Endodermal cell (in vitro differentiated cells): Measurements from ENCODE around the gene ME3. TPM values are rescaled to one million over a fixed set of nuclear protein-coding genes. Genes with fewer than 3 reads are reported as not detected.
"Not testable (repeated sequence)": the region's sequence is repeated elsewhere in the genome, so short reads cannot be mapped to it uniquely, and the experiment has no call there.

ENCODE experiments used
- DNase-seq: peaks from one replicate; pipeline ENCODE4 v3.0.0-alpha.2; 2017
- H3K27ac ChIP-seq: 2 replicates; pipeline ENCODE4 v1.5.1; 2013; ENCODE audit warnings: mild to moderate bottlenecking, low read depth, low read length, moderate library complexity
- H3K27me3 ChIP-seq: 2 replicates; pipeline ENCODE4 v1.6.1; 2013; ENCODE audit warnings: mild to moderate bottlenecking, low read length, moderate library complexity; ENCODE audit not compliant: insufficient read depth, control insufficient read depth, poor library complexity, severe bottlenecking
- H3K36me3 ChIP-seq: 2 replicates; pipeline ENCODE4 v1.7.0; 2013; ENCODE audit warnings: mild to moderate bottlenecking, low read length, moderate library complexity; ENCODE audit not compliant: control insufficient read depth, insufficient read depth
- H3K4me1 ChIP-seq: one replicate; pipeline ENCODE4 v1.7.0; 2013; ENCODE audit warnings: low read length; ENCODE audit not compliant: control insufficient read depth, insufficient read depth
- H3K4me3 ChIP-seq: 2 replicates; pipeline ENCODE4 v1.5.1; 2013; ENCODE audit warnings: mild to moderate bottlenecking, low read length, moderate library complexity
- H3K9ac ChIP-seq: 2 replicates; pipeline ENCODE4 v1.6.1; 2013; ENCODE audit warnings: mild to moderate bottlenecking, low read length, moderate library complexity; ENCODE audit not compliant: poor library complexity, severe bottlenecking; ENCODE audit errors: extremely low read depth
- H3K9me3 ChIP-seq: 2 replicates; pipeline ENCODE4 v1.6.1; 2013; ENCODE audit warnings: mild to moderate bottlenecking, low read length, moderate library complexity; ENCODE audit not compliant: control insufficient read depth
- H3K27ac Mint-ChIP-seq: 2 replicates; pipeline ENCODE4 v1.8.0; 2020; ENCODE audit warnings: mixed read lengths
- H3K27me3 Mint-ChIP-seq: 2 replicates; pipeline ENCODE4 v1.8.0; 2021; ENCODE audit warnings: mild to moderate bottlenecking, mixed read lengths; ENCODE audit not compliant: insufficient read depth
- H3K36me3 Mint-ChIP-seq: 2 replicates; pipeline ENCODE4 v1.8.0; 2020; ENCODE audit warnings: low read depth, mixed read lengths
- H3K4me1 Mint-ChIP-seq: 2 replicates; pipeline ENCODE4 v1.8.0; 2020; ENCODE audit warnings: mixed read lengths
- H3K4me3 Mint-ChIP-seq: 2 replicates; pipeline ENCODE4 v1.8.0; 2020; ENCODE audit warnings: mild to moderate bottlenecking, moderate library complexity, mixed read lengths
- H3K9me3 Mint-ChIP-seq: 2 replicates; pipeline ENCODE4 v1.8.0; 2020; ENCODE audit warnings: mild to moderate bottlenecking, mixed read lengths
- WGBS, 2 experiments: methylation state at CpG; one replicate each; pipeline versions ENCODE4 v1.1.5 to v1.1.7; 2013; ENCODE audit warnings: missing lambda C conversion rate in 2 of 2, mixed read lengths in 1 of 2; ENCODE audit not compliant: insufficient coverage in 1 of 2, insufficient read length in 1 of 2; 5-methylcytosine and 5-hydroxymethylcytosine counted together
- total RNA-seq, 2 donors: library from RNA; stranded (reverse); fragmentation: NEBNext Ultra II Directional in 1 of 2; extraction: Animal tissue kit (Norgen Biotek cat#: 25700) in 1 of 2; gene quantifications; 2 replicates in 1 of 2; 3 replicates in 1 of 2; pipeline ENCODE4 v1.2.1, GENCODE V29; 2021
- TF ChIP-seq, protein P1 (sequence below): fragments of 200-600 bp; sonication (generic); conservative IDR thresholded peaks from 2 replicates; pipeline ENCODE4 v1.5.0; 2021; ENCODE audit warnings: antibody characterized with exemption, mild to moderate bottlenecking

Gene ME3
- total RNA-seq, 2 donors from 2014 or later = 1.2 to 1.3 TPM

DNA sequence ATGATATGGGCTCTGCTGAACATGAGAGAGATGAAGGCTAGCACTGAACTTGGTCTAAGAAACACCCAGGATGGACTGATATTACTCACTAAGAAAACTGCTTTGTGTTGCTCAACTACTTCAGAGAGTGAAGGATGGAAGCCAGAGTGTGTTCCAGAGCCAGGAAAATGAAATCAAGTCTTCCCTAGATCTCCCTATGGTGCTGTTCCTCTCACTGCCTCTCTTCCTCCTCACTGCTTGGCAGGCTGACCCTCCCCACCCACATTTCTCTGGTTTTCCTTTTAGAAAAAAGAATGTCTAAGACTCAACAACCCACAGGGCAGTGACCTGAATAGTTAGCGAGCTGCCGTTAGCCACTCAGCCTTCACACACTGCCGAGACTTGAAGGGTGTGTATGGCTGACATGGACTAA, 232.1 kb downstream of the ME3 start:
- H3K4me3 ChIP-seq = no peak overlapping the region
- TF ChIP-seq, protein P1, sequence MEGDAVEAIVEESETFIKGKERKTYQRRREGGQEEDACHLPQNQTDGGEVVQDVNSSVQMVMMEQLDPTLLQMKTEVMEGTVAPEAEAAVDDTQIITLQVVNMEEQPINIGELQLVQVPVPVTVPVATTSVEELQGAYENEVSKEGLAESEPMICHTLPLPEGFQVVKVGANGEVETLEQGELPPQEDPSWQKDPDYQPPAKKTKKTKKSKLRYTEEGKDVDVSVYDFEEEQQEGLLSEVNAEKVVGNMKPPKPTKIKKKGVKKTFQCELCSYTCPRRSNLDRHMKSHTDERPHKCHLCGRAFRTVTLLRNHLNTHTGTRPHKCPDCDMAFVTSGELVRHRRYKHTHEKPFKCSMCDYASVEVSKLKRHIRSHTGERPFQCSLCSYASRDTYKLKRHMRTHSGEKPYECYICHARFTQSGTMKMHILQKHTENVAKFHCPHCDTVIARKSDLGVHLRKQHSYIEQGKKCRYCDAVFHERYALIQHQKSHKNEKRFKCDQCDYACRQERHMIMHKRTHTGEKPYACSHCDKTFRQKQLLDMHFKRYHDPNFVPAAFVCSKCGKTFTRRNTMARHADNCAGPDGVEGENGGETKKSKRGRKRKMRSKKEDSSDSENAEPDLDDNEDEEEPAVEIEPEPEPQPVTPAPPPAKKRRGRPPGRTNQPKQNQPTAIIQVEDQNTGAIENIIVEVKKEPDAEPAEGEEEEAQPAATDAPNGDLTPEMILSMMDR = no peak
- no peaks in the 10 kb centered on the region for H3K4me1 ChIP-seq
- Mint-ChIP-seq H3K27me3 (no peaks in the 10 kb centered on the region), H3K4me1 (peaks cover 11% of the 10 kb centered on the region), H3K4me3 (no peak overlapping the region), H3K9me3 (no peaks in the 10 kb centered on the region), H3K36me3 (peaks cover 33% of the 10 kb centered on the region), H3K27ac (no peak overlapping the region)
- DNase-seq = no peak
- H3K27me3 ChIP-seq = no peaks in the 10 kb centered on the region
- H3K9ac ChIP-seq = no peak overlapping the region
- no peak overlapping the region for H3K27ac ChIP-seq
- peaks cover 71% of the 10 kb centered on the region for H3K36me3 ChIP-seq
- no peaks in the 10 kb centered on the region for H3K9me3 ChIP-seq
- 94% methylated on average over 3 of the region's 3 CpGs for WGBS, 2 experiments

GRCh38 chr11:86438685-86439084, 233.7 kb downstream of the ME3 start:
- no peak overlapping the region for H3K27ac ChIP-seq
- peaks cover 69% of the 10 kb centered on the region for H3K36me3 ChIP-seq
- H3K27me3 Mint-ChIP-seq = no peaks in the 10 kb centered on the region
- H3K4me3 ChIP-seq = no peak overlapping the region
- WGBS, 2 experiments = no CpG with 5 or more reads among the region's 1 CpG
- H3K9me3 Mint-ChIP-seq = no peaks in the 10 kb centered on the region
- no peaks in the 10 kb centered on the region for H3K4me1 ChIP-seq
- H3K9ac ChIP-seq = no peak overlapping the region
- peaks cover 11% of the 10 kb centered on the region for H3K4me1 Mint-ChIP-seq
- DNase-seq = no peak
- H3K36me3 Mint-ChIP-seq = peaks cover 31% of the 10 kb centered on the region
- no peak overlapping the region for H3K4me3 Mint-ChIP-seq
- no peaks in the 10 kb centered on the region for H3K27me3 ChIP-seq
- H3K27ac Mint-ChIP-seq = no peak overlapping the region
- no peaks in the 10 kb centered on the region for H3K9me3 ChIP-seq
- TF ChIP-seq, protein P1 = no peak

GRCh38 chr11:86435711-86436110, 236.7 kb downstream of the ME3 start:
- Mint-ChIP-seq H3K27ac (no peak overlapping the region), H3K9me3 (peaks cover 12% of the 10 kb centered on the region), H3K27me3 (no peaks in the 10 kb centered on the region), H3K4me3 (no peak overlapping the region), H3K36me3 (peaks cover 51% of the 10 kb centered on the region), H3K4me1 (peaks cover 11% of the 10 kb centered on the region)
- 94 to 100% methylated on average over 2 of the region's 2 CpGs for WGBS, 2 experiments
- H3K9me3 ChIP-seq = peaks cover 18% of the 10 kb centered on the region
- DNase-seq = no peak
- no peak overlapping the region for H3K4me3 ChIP-seq
- no peak overlapping the region for H3K27ac ChIP-seq
- no peaks in the 10 kb centered on the region for H3K27me3 ChIP-seq
- TF ChIP-seq, protein P1 = no peak
- H3K36me3 ChIP-seq = peaks cover 67% of the 10 kb centered on the region
- H3K9ac ChIP-seq = no peak overlapping the region
- no peaks in the 10 kb centered on the region for H3K4me1 ChIP-seq

GRCh38 chr11:86433361-86434095, 238.9 kb downstream of the ME3 start:
- Histone ChIP-seq H3K36me3 (peaks cover 69% of the 10 kb centered on the region), H3K9me3 (peaks cover 40% of the 10 kb centered on the region)
- H3K9ac ChIP-seq, H3K4me3 ChIP-seq, H3K4me3 Mint-ChIP-seq, H3K27me3 Mint-ChIP-seq, H3K27me3 ChIP-seq, H3K27ac ChIP-seq, DNase-seq, H3K4me1 Mint-ChIP-seq, H3K27ac Mint-ChIP-seq, H3K4me1 ChIP-seq: not testable (repeated sequence)
- WGBS, 2 experiments = 97% methylated on average over 12 to 38 of the region's 38 CpGs
- Mint-ChIP-seq H3K9me3 (peaks cover 12% of the 10 kb centered on the region), H3K36me3 (peaks cover 70% of the 10 kb centered on the region)
